ENCODE data around the gene KNDC1.

- no peak for TF ChIP-seq CTCF (IDR thresholded peaks at IDR 0.05)
- no peak for TF ChIP-seq EZH2 (IDR thresholded peaks at IDR 0.05; ENCODE audit: borderline replicate concordance, insufficient read depth, low read depth, low read length, poor library complexity, severe bottlenecking)
Measured at GRCh38 chr10:133157662-133158436, 2.2 kb upstream of the KNDC1 start.
